Left ventricle myocardium inferior (tissue), 1 donor: ENCODE results near the gene PFKFB4. TPM values are rescaled to one million over a fixed set of nuclear protein-coding genes. Genes with fewer than 3 reads are reported as not detected.
"Not testable (repeated sequence)": the region's sequence is repeated elsewhere in the genome, so short reads cannot be mapped to it uniquely, and the experiment has no call there.

Experiments used
- DNase-seq: peaks from one replicate; pipeline ENCODE4 v3.0.0-alpha.2; 2020
- H3K27ac ChIP-seq: fragments of 200-600 bp; replicated peaks from 2 replicates; pipeline ENCODE4 v1.8.0; 2021
- H3K27me3 ChIP-seq: fragments of 200-600 bp; 2 replicates; pipeline ENCODE4 v1.8.0; 2021; ENCODE audit warnings: low read depth
- H3K36me3 ChIP-seq: fragments of 200-600 bp; 2 replicates; pipeline ENCODE4 v1.8.0; 2021
- H3K4me1 ChIP-seq: fragments of 200-600 bp; 2 replicates; pipeline ENCODE4 v1.8.0; 2021
- H3K4me3 ChIP-seq: fragments of 200-600 bp; 2 replicates; pipeline ENCODE4 v1.8.0; 2021; ENCODE audit warnings: mild to moderate bottlenecking, moderate library complexity
- H3K9me3 ChIP-seq: fragments of 200-600 bp; replicated peaks from 2 replicates; pipeline ENCODE4 v1.8.0; 2021
- CTCF ChIP-seq: fragments of 200-600 bp; IDR thresholded peaks from 2 replicates; pipeline ENCODE4 v1.8.0; 2021; ENCODE audit warnings: antibody characterized with exemption, mild to moderate bottlenecking, borderline replicate concordance
- intact Hi-C: fragments of 100-400 bp; cut with micrococcal nuclease; formaldehyde crosslinking; loops from one replicate; pipeline ENCODE4 v1.11.0; 2022
- total RNA-seq: library from RNA; stranded (reverse); fragmentation: NEBNext Ultra II Directional; extraction: Animal tissue kit (Norgen Biotek cat#: 25700); gene quantifications from one replicate; pipeline ENCODE4 v1.2.1, GENCODE V29; 2021
- donor health status: DM: no; HTN: yes; CAD: no; lungs with severe emphysema.

PFKFB4 gene
- total RNA-seq, 1 donor from 2014 or later, result 1.5 TPM

DNA sequence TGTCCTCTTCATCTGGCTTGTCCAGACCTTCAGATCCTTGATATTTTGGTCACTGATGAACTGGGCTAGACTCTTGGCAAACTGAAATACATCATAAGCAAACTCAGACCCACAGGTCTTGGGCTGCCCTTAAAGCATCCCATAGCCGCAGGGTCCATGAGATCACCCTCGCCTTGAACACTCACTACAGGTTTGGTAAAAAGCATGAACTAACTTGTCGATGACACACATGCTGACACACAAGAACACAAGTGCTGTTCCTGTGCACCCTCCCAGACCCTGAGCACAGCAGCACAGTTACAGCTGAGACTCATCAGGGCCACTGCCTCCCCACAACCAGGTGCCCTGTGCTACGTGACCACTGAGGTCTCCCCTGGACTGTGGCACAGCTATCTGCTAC lies 21.0 kb downstream of the PFKFB4 start:
- DNase-seq, result no peak
- no peak overlapping the region for H3K4me3 ChIP-seq
- no peaks in the 10 kb centered on the region for H3K9me3 ChIP-seq
- intact Hi-C loops, result no loop called here
- H3K27me3 ChIP-seq, result no peaks in the 10 kb centered on the region
- peaks cover 6% of the 10 kb centered on the region for H3K36me3 ChIP-seq
- TF ChIP-seq CTCF, result no peak
- no peak overlapping the region for H3K27ac ChIP-seq
- no peaks in the 10 kb centered on the region for H3K4me1 ChIP-seq

DNA sequence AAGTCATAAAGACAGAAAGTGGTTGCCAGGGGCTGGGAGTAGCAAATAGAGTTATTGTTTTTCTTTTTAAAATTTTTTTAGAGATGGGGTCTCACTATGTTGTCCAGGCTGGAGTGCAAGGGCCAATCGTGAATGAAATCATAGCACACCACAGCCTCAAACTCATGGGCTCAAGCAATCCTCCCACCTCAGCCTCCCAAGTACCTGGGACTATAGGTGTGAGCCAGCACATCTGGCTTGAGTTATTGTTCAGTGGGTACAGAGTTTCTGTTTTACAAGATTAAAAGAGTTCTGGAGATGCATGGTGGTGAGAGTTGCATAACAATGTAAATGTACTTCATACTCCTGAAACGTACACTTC lies 23.6 kb downstream of the PFKFB4 start:
- no peak for DNase-seq
- TF ChIP-seq CTCF, result no peak
- no peak overlapping the region for H3K27ac ChIP-seq
- H3K27me3 ChIP-seq, result no peaks in the 10 kb centered on the region
- H3K36me3 ChIP-seq, result peaks cover 6% of the 10 kb centered on the region
- H3K9me3 ChIP-seq, result no peaks in the 10 kb centered on the region
- intact Hi-C loops, result no loop called here
- H3K4me1 ChIP-seq, result no peaks in the 10 kb centered on the region
- no peak overlapping the region for H3K4me3 ChIP-seq

DNA sequence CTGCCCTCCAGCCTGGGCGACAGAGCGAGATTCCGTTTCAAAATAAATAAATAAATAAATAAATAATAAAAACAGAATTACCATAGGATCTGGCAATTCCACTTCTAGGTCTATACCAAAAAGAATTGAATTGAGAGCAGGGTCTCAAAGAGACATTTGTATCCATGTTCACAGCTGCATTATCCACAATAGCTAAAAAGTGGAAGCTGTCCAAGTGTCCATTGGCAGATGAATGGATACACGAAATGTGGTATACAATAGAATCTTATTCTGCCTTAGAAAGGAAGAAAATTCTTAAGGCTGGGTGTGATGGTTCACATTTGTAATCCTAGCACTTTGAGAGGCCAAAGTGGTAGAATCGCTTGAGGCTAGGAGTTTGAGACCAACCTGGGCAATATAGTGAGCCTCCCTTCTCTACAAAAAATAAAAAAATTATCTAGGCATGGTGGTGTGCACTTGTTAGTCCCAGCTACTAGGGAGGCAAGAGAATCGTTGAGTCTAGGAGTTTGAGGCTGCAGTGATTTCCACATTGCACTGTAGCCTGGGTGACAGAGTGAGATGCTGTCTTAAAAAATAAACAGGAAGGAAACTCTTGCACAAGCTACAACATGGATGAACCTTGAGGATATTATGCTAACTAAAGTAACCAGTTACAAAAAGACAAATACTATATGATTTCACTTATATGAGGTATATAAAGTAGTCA lies 24.2 kb downstream of the PFKFB4 start:
- intact Hi-C loops, result no loop called here
- Histone ChIP-seq H3K4me3 (no peak overlapping the region), H3K36me3 (peaks cover 6% of the 10 kb centered on the region), H3K9me3 (no peaks in the 10 kb centered on the region), H3K4me1 (no peaks in the 10 kb centered on the region), H3K27ac (no peak overlapping the region), H3K27me3 (no peaks in the 10 kb centered on the region)
- DNase-seq, result no peak
- TF ChIP-seq CTCF, result no peak

GRCh38 chr3:48530701-48531100 lies 25.9 kb downstream of the PFKFB4 start:
- H3K27ac ChIP-seq, DNase-seq, H3K27me3 ChIP-seq, H3K4me1 ChIP-seq, intact Hi-C loops, H3K36me3 ChIP-seq, H3K9me3 ChIP-seq, H3K4me3 ChIP-seq: not testable (repeated sequence)

- no peak for DNase-seq
- TF ChIP-seq CTCF, result no peak
- Histone ChIP-seq H3K9me3 (no peaks in the 10 kb centered on the region), H3K27me3 (no peaks in the 10 kb centered on the region), H3K4me3 (no peak overlapping the region), H3K27ac (no peak overlapping the region), H3K36me3 (no peaks in the 10 kb centered on the region), H3K4me1 (no peaks in the 10 kb centered on the region)
- intact Hi-C loops, result no loop called here
Measured at GRCh38 chr3:48528754-48529153, 27.8 kb downstream of the PFKFB4 start.

DNA sequence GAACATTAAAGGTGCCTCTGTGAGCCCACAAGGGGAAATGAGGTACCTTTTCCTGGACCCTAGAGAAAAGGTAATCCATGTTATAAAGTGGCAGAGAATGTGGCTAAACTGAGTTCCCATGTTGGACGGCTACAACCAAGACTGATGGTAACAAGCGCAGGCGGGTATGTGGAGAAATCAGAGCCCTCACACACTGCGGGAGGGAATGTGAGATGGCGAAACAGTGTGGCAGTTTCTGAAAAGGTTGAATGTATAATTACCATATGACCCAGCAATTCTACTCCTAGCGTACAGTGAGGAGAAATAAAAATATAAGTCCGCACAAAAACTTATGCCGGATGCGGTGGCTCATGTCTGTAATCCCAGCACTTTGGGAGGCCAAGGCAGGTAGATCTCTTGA lies 28.6 kb downstream of the PFKFB4 start:
- Histone ChIP-seq H3K27ac (no peak overlapping the region), H3K36me3 (no peaks in the 10 kb centered on the region), H3K4me1 (no peaks in the 10 kb centered on the region), H3K4me3 (no peak overlapping the region), H3K9me3 (no peaks in the 10 kb centered on the region), H3K27me3 (no peaks in the 10 kb centered on the region)
- TF ChIP-seq CTCF, result no peak
- DNase-seq, result no peak
- intact Hi-C loops, result no loop called here
